HG03097 (cell line): ENCODE results near the gene GPC3.
"Not testable (repeated sequence)": the region's sequence is repeated elsewhere in the genome, so short reads cannot be mapped to it uniquely, and the experiment has no call there.

Experiments used
- ATAC-seq: cut with Tn5 transposase; IDR thresholded peaks from one replicate; pipeline ENCODE4 v1.9.1; 2021; ENCODE audit not compliant: unreplicated experiment, low FRiP score

The GPC3 gene

DNA sequence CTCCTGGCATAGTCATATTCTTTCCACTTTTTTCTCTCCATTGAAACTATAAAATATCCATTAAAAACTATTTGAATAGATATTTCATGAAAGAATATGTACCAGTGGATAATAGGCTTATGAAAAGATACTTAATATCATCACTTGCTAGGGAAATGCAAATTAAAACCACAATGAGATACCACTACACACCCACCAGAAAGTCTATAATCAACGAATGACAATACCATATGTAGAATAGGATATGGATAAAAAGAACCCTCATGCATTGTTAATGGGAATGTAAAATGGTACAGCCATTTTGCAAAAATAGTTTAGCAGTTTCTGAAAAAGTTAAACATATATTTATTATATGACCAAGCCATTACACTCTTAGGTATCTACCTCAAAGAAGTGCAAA, 351.4 kb downstream of the GPC3 start:
- ATAC-seq = no peak

DNA sequence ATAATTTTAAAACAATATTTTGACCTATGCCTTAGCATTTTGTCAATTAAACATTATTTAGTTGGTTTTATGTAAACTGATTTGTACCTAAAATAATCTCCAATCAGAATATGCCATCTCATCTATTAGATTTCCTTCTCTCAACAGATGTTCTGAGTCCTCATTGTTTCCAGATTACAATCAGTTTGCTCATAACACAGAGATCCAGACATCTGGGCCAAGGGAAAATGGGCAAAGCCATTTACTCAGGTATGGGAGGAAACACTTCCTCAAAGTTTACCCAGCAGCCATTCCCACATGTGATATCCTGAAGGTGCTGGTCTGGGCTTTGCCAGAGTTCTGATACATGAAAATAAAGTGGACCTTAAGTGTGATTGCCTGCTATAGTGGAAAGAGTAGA, 352.2 kb downstream of the GPC3 start:
- ATAC-seq = no peak

GRCh38 chrX:133630362-133630761, 355.0 kb downstream of the GPC3 start:
- ATAC-seq = no peak

DNA sequence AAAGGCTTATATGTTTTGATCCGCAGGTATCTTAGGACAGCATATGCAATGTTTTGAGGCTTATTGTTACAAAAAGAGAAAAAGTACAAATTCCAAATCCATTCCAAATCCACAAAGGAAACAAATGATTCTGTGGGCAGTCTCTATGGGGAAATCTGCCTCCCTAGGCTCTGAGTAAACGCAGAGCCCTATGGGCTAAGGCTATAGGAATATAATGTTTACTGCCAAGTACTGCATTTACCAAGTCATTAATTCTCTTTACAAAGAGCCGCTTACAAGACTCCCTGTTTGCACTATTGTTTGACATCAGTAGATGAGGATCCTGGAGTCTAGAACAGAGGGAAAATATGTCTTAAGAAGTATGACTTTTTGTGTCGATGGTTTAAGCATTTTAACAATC, 357.7 kb downstream of the GPC3 start:
- ATAC-seq = no peak

GRCh38 chrX:133621384-133621783, 364.0 kb downstream of the GPC3 start:
- ATAC-seq = not testable (repeated sequence)

- no peak for ATAC-seq
Measured at GRCh38 chrX:133611676-133612075, 373.7 kb downstream of the GPC3 start.

GRCh38 chrX:133610056-133610455, 375.3 kb downstream of the GPC3 start:
- ATAC-seq = no peak

DNA sequence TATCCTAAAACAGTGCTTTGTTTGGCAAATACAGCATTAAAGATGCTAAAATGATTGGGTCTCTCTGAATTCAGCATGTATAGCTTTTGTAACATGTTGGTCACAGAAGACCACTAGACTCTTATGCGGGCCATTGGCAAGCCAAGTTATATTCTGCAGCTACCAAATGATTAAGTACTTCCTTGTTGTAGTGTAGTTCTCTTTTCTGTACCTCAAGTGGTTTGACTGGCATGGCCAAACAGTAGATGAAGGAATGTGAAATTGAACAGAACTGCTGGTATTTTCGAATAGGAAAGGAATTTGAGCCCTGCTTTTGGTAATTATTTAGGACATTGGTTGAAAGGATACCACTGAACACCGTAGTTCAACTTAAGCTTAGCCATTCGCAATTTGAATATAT, 376.2 kb downstream of the GPC3 start:
- ATAC-seq = no peak

DNA sequence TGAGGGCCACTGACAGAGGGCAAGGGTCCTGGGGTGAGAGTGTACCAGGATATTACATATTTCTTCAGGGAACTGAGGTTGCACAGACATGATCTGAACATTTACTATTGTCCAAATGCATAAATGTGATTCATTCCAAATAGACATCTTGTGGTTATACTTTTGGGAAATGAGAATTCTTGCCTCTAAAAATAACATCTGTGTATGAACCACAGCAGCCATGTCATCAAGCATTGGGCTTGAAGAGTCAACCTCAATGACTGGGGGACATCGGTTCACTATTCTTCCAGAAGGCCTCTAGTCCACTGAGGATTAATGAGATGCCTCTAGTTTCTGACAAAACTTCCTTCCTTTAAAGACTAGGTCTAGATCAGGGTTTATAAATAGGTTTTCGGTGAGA, 377.0 kb downstream of the GPC3 start:
- no peak for ATAC-seq

DNA sequence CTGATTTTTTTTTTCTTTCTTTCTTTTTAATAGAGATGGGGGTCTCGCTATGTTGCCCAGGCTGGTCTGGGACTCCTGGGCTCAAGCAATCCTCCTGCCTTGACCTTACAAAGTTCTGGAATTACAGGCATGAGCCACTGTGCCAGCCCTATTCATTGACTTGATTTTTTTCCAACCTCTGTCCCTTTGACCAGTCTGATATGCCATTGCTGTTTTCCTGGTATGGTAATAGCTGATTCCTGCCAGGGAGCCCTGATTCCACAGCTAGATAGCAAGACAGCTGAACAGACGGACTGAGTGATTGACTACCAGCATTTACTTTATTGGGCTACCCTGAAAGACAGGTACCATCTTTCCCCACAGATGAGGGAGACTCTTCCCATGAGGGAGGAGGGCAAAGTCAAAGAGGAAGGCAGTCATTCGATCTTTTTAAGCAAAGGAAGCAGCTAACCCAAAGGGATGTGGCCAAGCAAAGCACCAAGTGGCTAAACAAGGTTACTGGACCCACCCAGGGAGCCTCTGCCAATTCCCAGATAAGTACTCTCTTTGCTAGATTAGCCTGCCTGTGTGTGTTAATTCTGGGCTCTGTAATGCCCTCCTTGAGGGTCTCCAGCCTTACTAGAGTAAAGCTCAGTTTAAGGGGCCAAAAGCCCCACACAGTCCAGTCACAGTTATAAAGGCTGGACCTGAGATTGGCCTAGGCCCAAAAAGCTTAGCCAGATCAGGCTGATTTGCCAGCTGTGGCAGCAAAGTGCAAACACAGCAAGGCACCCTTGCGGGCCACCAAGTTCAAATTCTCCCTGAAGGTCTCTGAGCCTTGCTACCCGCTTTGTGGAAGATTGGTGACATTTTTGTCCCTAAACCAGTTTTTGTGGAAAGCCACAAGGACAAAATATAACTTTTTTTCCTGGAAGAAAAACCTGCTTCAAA, 377.7 kb downstream of the GPC3 start:
- ATAC-seq = no peak

GRCh38 chrX:133606990-133607389, 378.4 kb downstream of the GPC3 start:
- no peak for ATAC-seq

DNA sequence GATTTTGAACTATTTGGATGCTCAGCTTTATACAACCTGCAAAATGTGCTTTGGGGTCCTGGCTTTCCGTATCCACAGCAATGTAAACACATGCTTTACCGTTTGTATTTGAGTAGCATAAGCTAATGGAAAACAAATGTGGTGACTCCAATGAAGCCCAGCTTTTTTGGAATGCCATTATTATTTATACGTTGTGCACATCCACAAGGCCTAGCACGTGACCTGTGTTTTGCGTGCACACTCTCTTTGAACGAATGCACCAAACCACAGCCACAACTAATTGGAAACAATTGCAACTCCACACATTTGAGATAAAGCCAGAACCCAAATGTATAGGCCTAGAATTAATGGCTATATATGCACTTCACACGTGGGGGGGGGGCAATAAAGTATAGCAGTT, 380.6 kb downstream of the GPC3 start:
- no peak for ATAC-seq

DNA sequence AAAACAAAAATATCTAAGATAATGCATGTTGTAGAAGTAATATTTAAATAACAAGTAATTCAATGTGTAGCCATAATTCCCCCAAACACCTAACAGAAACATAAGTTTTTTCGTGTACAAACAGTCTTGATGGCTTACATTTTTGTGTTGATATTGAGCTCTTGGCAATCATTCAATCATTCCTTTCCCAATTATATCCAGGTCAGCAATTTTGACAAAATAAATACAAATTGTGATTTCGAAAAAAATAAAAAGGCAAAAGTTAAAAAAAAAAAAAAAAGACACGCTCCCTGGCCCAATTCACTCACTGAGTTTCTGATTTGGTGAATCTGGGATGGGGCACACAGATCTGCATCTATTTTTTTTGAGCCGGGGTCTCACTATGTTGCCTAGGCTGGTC, 382.5 kb downstream of the GPC3 start:
- ATAC-seq = no peak

- ATAC-seq = no peak
Measured at GRCh38 chrX:133601116-133601515, 384.3 kb downstream of the GPC3 start.

- ATAC-seq = no peak
Measured at GRCh38 chrX:133600536-133600935, 384.9 kb downstream of the GPC3 start.

- no peak for ATAC-seq
Measured at GRCh38 chrX:133598601-133599335, 386.6 kb downstream of the GPC3 start.

DNA sequence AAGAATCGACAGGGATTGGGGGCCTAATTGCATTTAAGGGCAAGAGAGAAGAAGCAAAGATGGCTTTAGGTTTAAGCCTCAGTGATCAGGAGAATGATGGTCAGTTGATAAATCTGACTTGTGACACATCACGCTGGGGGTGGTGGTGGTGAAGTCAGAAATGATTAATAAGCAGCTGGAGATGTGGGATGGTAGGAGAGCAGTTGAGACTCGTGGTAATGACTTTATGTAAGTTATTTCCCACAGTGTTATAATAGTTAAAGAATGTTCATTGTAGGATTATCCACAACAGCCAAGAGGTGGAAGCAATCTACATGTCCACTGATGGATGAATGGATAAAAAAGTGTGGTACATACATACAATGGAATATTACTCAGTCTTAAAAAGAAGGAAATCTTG, 391.2 kb downstream of the GPC3 start:
- ATAC-seq = no peak

DNA sequence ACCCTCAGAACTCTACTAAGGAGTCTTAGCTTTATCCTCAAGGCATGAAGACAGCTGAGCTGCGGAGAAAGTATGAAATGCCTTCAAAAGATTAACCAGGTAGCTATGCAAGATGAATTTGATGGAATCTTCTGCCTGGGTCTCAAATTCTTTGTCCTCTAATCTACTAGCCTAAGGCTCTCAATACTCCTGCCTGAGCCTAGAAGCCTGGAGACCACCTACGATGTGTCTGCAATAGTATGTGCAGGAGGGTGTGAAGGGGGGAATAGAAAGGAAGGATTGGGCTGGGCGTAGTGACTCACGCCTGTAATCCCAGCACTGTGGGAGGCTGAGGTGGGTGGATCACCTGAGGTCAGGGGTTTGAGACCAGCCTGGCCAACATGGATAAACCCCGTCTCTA, 391.9 kb downstream of the GPC3 start:
- no peak for ATAC-seq

- no peak for ATAC-seq
Measured at GRCh38 chrX:133590703-133591505, 394.5 kb downstream of the GPC3 start.

GRCh38 chrX:133588827-133589226, 396.6 kb downstream of the GPC3 start:
- no peak for ATAC-seq

DNA sequence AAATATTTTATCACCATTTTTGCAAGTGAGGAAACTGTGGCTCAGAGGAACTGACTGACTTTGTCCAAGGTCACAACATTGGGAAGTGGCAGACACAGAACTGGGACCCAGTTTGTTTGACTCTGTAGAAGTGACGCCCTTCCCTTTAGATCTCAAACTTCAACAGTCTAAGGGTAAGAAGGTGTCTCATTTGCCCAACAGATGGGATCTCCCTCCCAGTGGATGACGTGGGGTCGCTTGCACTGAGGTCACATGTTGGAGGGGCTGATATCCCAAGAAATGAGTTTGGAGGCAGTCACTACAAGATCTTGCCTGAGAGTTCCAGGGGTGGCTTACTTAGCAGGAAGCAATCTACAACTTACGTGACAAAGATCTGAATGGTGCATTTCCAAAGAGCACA, 397.6 kb downstream of the GPC3 start:
- ATAC-seq = no peak
